Naive thymus-derived CD4-positive, alpha-beta T cell (primary cell): ENCODE data around the gene CHAD. TPM values are rescaled to one million over a fixed set of nuclear protein-coding genes. Genes with fewer than 3 reads are reported as not detected.

ENCODE experiments used
- ATAC-seq: fragments of 150-1000 bp; cut with Tn5 transposase; 2 replicates; pipeline ENCODE4 v1.10.0; 2021; ENCODE audit warnings: mild to moderate bottlenecking, moderate library complexity
- CTCF ChIA-PET: fragments of 350-600 bp; sonication (Branson Sonifier 250); formaldehyde crosslinking; loops from one replicate; lab custom pipeline; 2021; ENCODE audit warnings: antibody characterized with exemption; lab: Charles Lee
- POLR2A ChIA-PET: fragments of 350-600 bp; sonication (Branson Sonifier 250); formaldehyde crosslinking; loops from one replicate; lab custom pipeline; 2021; ENCODE audit warnings: antibody characterized with exemption, inconsistent platforms; lab: Charles Lee
- DNase-seq, 9 donors: peaks; one replicate each; pipeline versions ENCODE4 v3.0.0 to v3.0.0-alpha.2; 2020 to 2022; ENCODE audit warnings: mixed read lengths in 1 of 9
- H3K27ac ChIP-seq: one replicate; pipeline ENCODE4 v1.7.0; 2013; ENCODE audit warnings: mild to moderate bottlenecking, low read depth, low read length, moderate library complexity
- H3K27me3 ChIP-seq, 2 donors: one replicate each; pipeline ENCODE4 v1.7.0; 2013; ENCODE audit warnings: low read length in 2 of 2, mild to moderate bottlenecking in 2 of 2, moderate library complexity in 2 of 2; ENCODE audit not compliant: control insufficient read depth in 2 of 2, insufficient read depth in 2 of 2
- H3K36me3 ChIP-seq, 3 experiments: 1 replicate in 2 of 3; 2 replicates in 1 of 3; pipeline ENCODE4 v1.7.0; 2013; ENCODE audit warnings: low read length in 3 of 3, mild to moderate bottlenecking in 3 of 3, moderate library complexity in 1 of 3; ENCODE audit not compliant: insufficient read depth in 3 of 3, control insufficient read depth in 2 of 3
- H3K4me1 ChIP-seq, 2 donors: one replicate each; pipeline ENCODE4 v1.7.0; 2013; ENCODE audit warnings: low read length in 2 of 2, mild to moderate bottlenecking in 2 of 2, moderate library complexity in 1 of 2; ENCODE audit not compliant: control insufficient read depth in 2 of 2, insufficient read depth in 2 of 2
- H3K4me3 ChIP-seq: 2 replicates; pipeline ENCODE4 v1.7.0; 2013; ENCODE audit warnings: mild to moderate bottlenecking, low read length
- H3K9me3 ChIP-seq, 3 experiments: 1 replicate in 2 of 3; 2 replicates in 1 of 3; pipeline ENCODE4 v1.7.0; 2013; ENCODE audit warnings: low read length in 3 of 3; ENCODE audit not compliant: control insufficient read depth in 2 of 3
- H3K27ac Mint-ChIP-seq, 9 donors: one replicate each; pipeline ENCODE4 v1.8.0; 2020 to 2022; ENCODE audit warnings: mixed read lengths in 9 of 9, mild to moderate bottlenecking in 8 of 9, moderate library complexity in 5 of 9, inconsistent platforms in 2 of 9
- H3K27me3 Mint-ChIP-seq, 5 donors: one replicate each; pipeline ENCODE4 v1.8.0; 2021 to 2022; ENCODE audit warnings: mixed read lengths in 5 of 5, mild to moderate bottlenecking in 1 of 5
- H3K36me3 Mint-ChIP-seq, 5 donors: one replicate each; pipeline ENCODE4 v1.8.0; 2020 to 2022; ENCODE audit warnings: mixed read lengths in 5 of 5, mild to moderate bottlenecking in 3 of 5, inconsistent platforms in 1 of 5
- H3K4me1 Mint-ChIP-seq, 7 donors: one replicate each; pipeline ENCODE4 v1.8.0; 2020 to 2022; ENCODE audit warnings: mixed read lengths in 7 of 7, mild to moderate bottlenecking in 3 of 7, inconsistent platforms in 1 of 7
- H3K4me3 Mint-ChIP-seq, 10 donors: one replicate each; pipeline ENCODE4 v1.8.0; 2020 to 2022; ENCODE audit warnings: mild to moderate bottlenecking in 10 of 10, mixed read lengths in 10 of 10, moderate library complexity in 6 of 10, inconsistent platforms in 2 of 10
- H3K9me3 Mint-ChIP-seq, 11 donors: one replicate each; pipeline ENCODE4 v1.8.0; 2020 to 2022; ENCODE audit warnings: mixed read lengths in 11 of 11, mild to moderate bottlenecking in 4 of 11, inconsistent platforms in 1 of 11, moderate library complexity in 1 of 11
- intact Hi-C, 2 donors: fragments of 100-400 bp; cut with micrococcal nuclease; formaldehyde crosslinking; loops; one replicate each; pipeline ENCODE4 v1.15.1; 2023
- polyA plus RNA-seq, 2 donors: library from polyadenylated mRNA; unstranded; fragments of 300-500 nt; fragmentation: Illumina TruSeq; gene quantifications; one replicate each; pipeline ENCODE4 v1.2.3, GENCODE V29; 2021
- total RNA-seq, 6 experiments: library from RNA in 5 of 6; stranded (reverse) in 5 of 6; gene quantifications; 1 replicate in 5 of 6; 2 replicates in 1 of 6; pipeline ENCODE4 v1.2.3 and lab custom pipeline; 2021 to 2026

Gene CHAD
- total and polyA plus RNA-seq, 7 experiments from 2014 or later = not detected

- Mint-ChIP-seq H3K27me3 (peaks cover 12 to 20% (median 13%) of the 10 kb centered on the region in 5 donors), H3K4me1 (peaks cover 0 to 6% (median 4%) of the 10 kb centered on the region in 7 donors), H3K9me3 (peaks cover 0 to 3% (median 0%) of the 10 kb centered on the region in 11 donors), H3K4me3 (no peak overlapping the region), H3K27ac (no peak overlapping the region), H3K36me3 (peaks cover 0 to 6% (median 0%) of the 10 kb centered on the region in 5 donors)
- intact Hi-C loops = no loop called here
- no peak for ATAC-seq
- Histone ChIP-seq H3K27me3 (peaks cover 0 to 7% of the 10 kb centered on the region in 2 donors), H3K4me3 (no peak overlapping the region), H3K27ac (no peak overlapping the region), H3K9me3 (no peaks in the 10 kb centered on the region), H3K4me1 (no peaks in the 10 kb centered on the region), H3K36me3 (no peaks in the 10 kb centered on the region)
- no peak for DNase-seq
- CTCF ChIA-PET = interaction anchor here (0.8 kb wide), 1 partner anchor 103 kb away, joined by 3 read pairs; no protein-coding TSS in a partner anchor
- POLR2A ChIA-PET = no interaction called here
Measured at GRCh38 chr17:50464736-50465135, 3.9 kb downstream of the CHAD start.

- Mint-ChIP-seq H3K27me3 (peaks cover 12 to 17% (median 13%) of the 10 kb centered on the region in 5 donors), H3K36me3 (peaks cover 0 to 6% (median 0%) of the 10 kb centered on the region in 5 donors), H3K9me3 (peaks cover 0 to 3% (median 0%) of the 10 kb centered on the region in 11 donors), H3K4me1 (peaks cover 0 to 6% (median 4%) of the 10 kb centered on the region in 7 donors), H3K4me3 (no peak overlapping the region), H3K27ac (no peak overlapping the region)
- H3K4me1 ChIP-seq = no peaks in the 10 kb centered on the region
- CTCF ChIA-PET = no interaction called here
- ATAC-seq (no peak), DNase-seq (no peak)
- no peaks in the 10 kb centered on the region for H3K36me3 ChIP-seq
- no peak overlapping the region for H3K4me3 ChIP-seq
- no peaks in the 10 kb centered on the region for H3K9me3 ChIP-seq
- no peak overlapping the region for H3K27ac ChIP-seq
- POLR2A ChIA-PET = no interaction called here
- intact Hi-C loops = no loop called here
- peaks cover 0 to 7% of the 10 kb centered on the region in 2 donors for H3K27me3 ChIP-seq
Measured at GRCh38 chr17:50464121-50464520, 4.6 kb downstream of the CHAD start.

- Histone ChIP-seq H3K27me3 (no peaks in the 10 kb centered on the region), H3K4me1 (no peaks in the 10 kb centered on the region), H3K36me3 (no peaks in the 10 kb centered on the region), H3K27ac (no peak overlapping the region), H3K4me3 (no peak overlapping the region), H3K9me3 (no peaks in the 10 kb centered on the region)
- POLR2A ChIA-PET = interaction anchor here (1.0 kb wide), 1 partner anchor 65 kb away, joined by 3 read pairs; the partner anchor contains the start of gene LRRC59
- H3K9me3 Mint-ChIP-seq = peaks cover 0 to 3% (median 0%) of the 10 kb centered on the region in 11 donors
- H3K36me3 Mint-ChIP-seq = peaks cover 0 to 6% (median 0%) of the 10 kb centered on the region in 5 donors
- intact Hi-C loops = no loop called here
- CTCF ChIA-PET = no interaction called here
- peaks cover under 1 to 6% (median 5%) of the 10 kb centered on the region in 5 donors for H3K27me3 Mint-ChIP-seq
- DNase-seq = no peak
- H3K27ac Mint-ChIP-seq = no peak overlapping the region
- no peak overlapping the region for H3K4me3 Mint-ChIP-seq
- ATAC-seq = no peak
- peaks cover 0 to 2% (median 0%) of the 10 kb centered on the region in 7 donors for H3K4me1 Mint-ChIP-seq
Measured at GRCh38 chr17:50462446-50462845, 6.2 kb downstream of the CHAD start.

GRCh38 chr17:50461550-50462132 lies 7.0 kb downstream of the CHAD start:
- CTCF ChIA-PET = no interaction called here
- no peaks in the 10 kb centered on the region for H3K4me1 ChIP-seq
- Mint-ChIP-seq H3K9me3 (peaks cover 0 to 3% (median 0%) of the 10 kb centered on the region in 11 donors), H3K27ac (peak overlapping the region in 1 of 9 donors; percentile 21), H3K27me3 (no peaks in the 10 kb centered on the region), H3K4me1 (peaks cover 0 to 2% (median 0%) of the 10 kb centered on the region in 7 donors), H3K36me3 (peaks cover 0 to 6% (median 0%) of the 10 kb centered on the region in 5 donors), H3K4me3 (no peak overlapping the region)
- no peak overlapping the region for H3K27ac ChIP-seq
- POLR2A ChIA-PET = no interaction called here
- no peaks in the 10 kb centered on the region for H3K9me3 ChIP-seq
- H3K36me3 ChIP-seq = no peaks in the 10 kb centered on the region
- intact Hi-C loops = no loop called here
- no peaks in the 10 kb centered on the region for H3K27me3 ChIP-seq
- DNase-seq (no peak), ATAC-seq (no peak)
- no peak overlapping the region for H3K4me3 ChIP-seq

- intact Hi-C loops = no loop called here
- ATAC-seq = no peak
- Mint-ChIP-seq H3K27me3 (no peaks in the 10 kb centered on the region), H3K36me3 (peaks cover 0 to 6% (median 0%) of the 10 kb centered on the region in 5 donors), H3K4me3 (no peak overlapping the region), H3K27ac (no peak overlapping the region), H3K4me1 (peaks cover 0 to 2% (median 0%) of the 10 kb centered on the region in 7 donors), H3K9me3 (peaks cover 0 to 3% (median 0%) of the 10 kb centered on the region in 11 donors)
- Histone ChIP-seq H3K36me3 (no peaks in the 10 kb centered on the region), H3K27ac (no peak overlapping the region), H3K4me3 (no peak overlapping the region), H3K9me3 (no peaks in the 10 kb centered on the region), H3K27me3 (no peaks in the 10 kb centered on the region), H3K4me1 (no peaks in the 10 kb centered on the region)
- POLR2A ChIA-PET = no interaction called here
- no peak for DNase-seq
- CTCF ChIA-PET = no interaction called here
Measured at GRCh38 chr17:50460831-50461526, 7.7 kb downstream of the CHAD start.

GRCh38 chr17:50459756-50460155 lies 8.9 kb downstream of the CHAD start:
- intact Hi-C loops = no loop called here
- ChIA-PET CTCF (no interaction called here), POLR2A (no interaction called here)
- ATAC-seq (no peak), DNase-seq (no peak)
- H3K27me3 ChIP-seq = no peaks in the 10 kb centered on the region
- H3K4me3 ChIP-seq = no peak overlapping the region
- H3K9me3 ChIP-seq = no peaks in the 10 kb centered on the region
- Mint-ChIP-seq H3K27me3 (no peaks in the 10 kb centered on the region), H3K27ac (no peak overlapping the region), H3K4me3 (no peak overlapping the region), H3K36me3 (peaks cover 0 to 4% (median 0%) of the 10 kb centered on the region in 5 donors), H3K9me3 (no peaks in the 10 kb centered on the region), H3K4me1 (peaks cover 0 to 2% (median 0%) of the 10 kb centered on the region in 7 donors)
- H3K27ac ChIP-seq = no peak overlapping the region
- H3K36me3 ChIP-seq = no peaks in the 10 kb centered on the region
- no peaks in the 10 kb centered on the region for H3K4me1 ChIP-seq
